HG02623 (cell line): ENCODE results near the gene SMPD3.
"Not testable (repeated sequence)": the region's sequence is repeated elsewhere in the genome, so short reads cannot be mapped to it uniquely, and the experiment has no call there.

Source experiments
- ATAC-seq: cut with Tn5 transposase; IDR thresholded peaks from one replicate; pipeline ENCODE4 v1.9.1; 2021; ENCODE audit warnings: moderate library complexity; ENCODE audit not compliant: unreplicated experiment

Gene SMPD3

GRCh38 chr16:68448360-68448970 lies at the start of gene SMPD3:
SMPD3 (minus strand) TSS chr16:68448508; CDS start chr16:68372181, 76,327 bp downstream.
- peak; percentile 89 for ATAC-seq

GRCh38 chr16:68496689-68497088 lies 48.4 kb upstream of the SMPD3 start:
- ATAC-seq, result no peak

GRCh38 chr16:68494261-68494660 lies 46.0 kb upstream of the SMPD3 start:
- not testable (repeated sequence) for ATAC-seq

GRCh38 chr16:68493412-68494070 lies 45.2 kb upstream of the SMPD3 start:
- no peak for ATAC-seq

DNA sequence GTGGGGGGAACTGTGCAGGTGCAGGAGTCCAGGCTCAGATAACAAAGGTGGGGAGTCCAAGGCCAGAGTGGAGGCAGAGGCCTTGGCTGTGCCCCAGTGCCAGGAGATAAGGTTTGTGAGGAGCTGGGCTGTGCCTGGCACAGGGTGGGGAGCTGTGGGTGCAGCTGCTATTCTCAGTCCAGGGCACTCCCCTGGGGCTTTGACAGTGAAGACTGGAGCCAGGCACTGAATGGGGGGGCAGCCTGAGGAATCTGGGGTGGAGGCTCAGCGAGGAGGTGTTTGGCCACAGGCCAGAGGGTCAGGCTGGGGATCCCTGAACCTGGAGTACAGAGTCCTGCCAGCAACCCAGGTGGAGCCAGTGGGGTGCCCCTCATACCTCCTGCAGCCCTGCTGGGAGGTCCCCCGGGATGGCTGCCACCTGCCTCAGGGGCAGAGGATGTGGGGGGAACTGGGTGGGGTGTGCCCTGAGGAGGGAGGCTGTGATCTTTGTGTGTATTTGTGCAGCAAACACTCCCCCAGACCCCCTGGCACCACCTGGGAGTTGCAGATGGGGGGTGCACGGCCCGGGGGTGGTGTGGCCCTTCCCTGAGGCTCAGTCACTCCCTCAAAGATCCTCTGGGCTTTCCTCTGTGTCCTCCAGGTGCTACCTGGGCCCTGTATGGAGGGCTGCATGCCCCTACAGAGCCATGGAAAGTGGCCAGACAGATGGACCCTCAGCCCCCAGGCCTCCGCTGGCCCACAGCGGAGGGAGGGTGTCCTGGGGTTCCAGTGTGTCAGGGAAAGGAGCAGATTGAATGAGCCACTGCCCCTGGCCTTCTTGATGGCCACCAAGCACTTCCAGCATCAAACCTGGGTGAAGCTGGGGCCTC lies 44.5 kb upstream of the SMPD3 start:
- no peak for ATAC-seq

GRCh38 chr16:68492151-68492542 lies 43.8 kb upstream of the SMPD3 start:
- no peak for ATAC-seq

GRCh38 chr16:68491576-68491950 lies 43.3 kb upstream of the SMPD3 start:
- ATAC-seq, result no peak

- ATAC-seq, result no peak
These were observed 42.7 kb upstream of the SMPD3 start for GRCh38 chr16:68490829-68491575.

DNA sequence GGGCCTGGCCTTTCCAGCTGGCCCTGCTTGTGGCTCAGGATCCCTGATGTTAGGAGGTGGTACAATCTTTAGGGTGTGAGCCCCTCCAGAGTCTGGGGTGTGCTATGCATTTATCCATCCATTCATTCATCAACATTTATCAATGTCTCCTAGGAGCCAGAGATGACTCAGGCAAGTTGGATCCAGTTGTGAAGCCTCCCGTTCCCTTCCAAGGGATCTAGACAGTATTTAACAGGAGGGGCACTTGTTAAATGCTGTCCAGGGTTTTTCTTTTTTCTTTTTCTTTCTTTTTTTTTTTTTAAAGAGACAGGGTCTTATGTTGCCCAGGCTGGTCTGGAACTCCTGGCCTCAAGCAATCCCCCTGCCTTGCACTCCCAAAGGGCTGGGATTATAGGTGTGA lies 42.0 kb upstream of the SMPD3 start:
- ATAC-seq, result no peak

DNA sequence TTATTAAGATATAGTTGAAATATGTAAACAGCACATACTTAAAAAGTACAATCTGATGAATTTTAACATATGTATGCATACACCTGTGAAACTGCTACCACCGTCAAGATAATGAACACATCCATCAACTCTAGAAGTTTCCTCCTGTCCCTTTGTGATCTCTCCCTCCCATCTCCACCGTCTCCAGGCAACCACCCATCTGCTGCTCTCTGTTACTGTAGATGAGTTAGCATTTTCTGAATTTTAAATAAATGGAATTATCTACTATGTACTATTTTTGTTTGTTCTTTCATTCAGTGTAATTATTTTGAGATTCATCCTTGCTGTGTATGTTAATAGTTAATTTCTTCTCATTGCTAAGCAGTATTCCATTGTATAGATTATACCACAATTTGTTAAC lies 40.2 kb upstream of the SMPD3 start:
- ATAC-seq, result no peak

DNA sequence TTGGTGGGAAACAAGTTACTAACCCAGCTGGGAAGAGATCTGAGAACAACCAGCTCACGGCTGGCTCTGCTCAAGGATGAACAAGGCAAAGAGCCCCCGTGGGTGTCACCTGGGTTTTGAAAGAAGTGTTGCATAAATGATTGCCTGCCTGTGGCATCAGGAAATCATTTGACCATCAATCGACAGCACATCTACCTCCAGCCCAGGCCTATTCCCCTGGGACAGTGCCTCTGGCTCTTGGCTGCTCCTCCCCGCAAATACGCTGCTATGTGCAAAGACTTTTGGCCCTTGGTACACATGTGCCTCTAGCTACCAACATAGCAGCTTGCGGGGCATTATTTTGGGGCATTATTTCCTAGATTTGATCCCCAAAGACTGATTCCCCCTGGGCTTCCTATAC lies 39.4 kb upstream of the SMPD3 start:
- ATAC-seq, result no peak

DNA sequence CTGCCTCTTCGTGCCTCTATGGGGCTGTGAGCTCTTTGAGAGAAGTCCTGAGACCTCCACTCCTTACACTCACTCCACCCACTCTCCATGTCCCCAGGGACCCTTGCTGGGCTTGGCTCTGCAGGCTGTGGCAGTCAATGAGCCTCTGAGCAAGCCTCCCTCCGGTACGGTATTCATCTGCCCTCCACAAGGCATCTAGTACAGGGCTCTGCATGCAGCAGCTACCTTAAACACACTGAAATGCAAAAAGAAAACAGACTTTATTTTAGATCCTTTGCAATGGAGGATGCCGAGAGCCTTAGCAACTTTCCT lies 38.9 kb upstream of the SMPD3 start:
- ATAC-seq, result no peak

GRCh38 chr16:68486502-68487202 lies 38.3 kb upstream of the SMPD3 start:
- no peak for ATAC-seq

- no peak for ATAC-seq
These were observed 33.3 kb upstream of the SMPD3 start for GRCh38 chr16:68481636-68482035.

- ATAC-seq, result no peak
These were observed 32.0 kb upstream of the SMPD3 start for GRCh38 chr16:68480084-68480995.

DNA sequence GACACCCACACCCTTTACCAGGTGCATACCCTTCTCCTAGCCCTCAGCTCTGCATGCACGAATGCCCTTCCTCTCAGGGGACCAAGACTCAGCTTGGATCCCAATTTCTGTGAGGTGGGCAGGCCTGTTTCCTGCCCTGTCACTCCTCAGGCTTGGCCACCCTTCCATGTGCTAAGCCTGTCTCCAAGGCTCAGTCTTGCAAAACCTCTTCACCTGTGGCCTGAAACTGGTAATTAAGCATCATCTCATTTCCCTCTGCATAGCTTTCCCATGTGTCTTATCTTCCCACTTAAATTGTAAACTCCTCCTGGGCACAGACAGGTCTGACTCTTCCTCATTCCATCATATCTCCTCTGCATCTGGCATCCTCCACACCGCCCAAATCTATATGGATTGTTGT lies 31.0 kb upstream of the SMPD3 start:
- ATAC-seq, result no peak

DNA sequence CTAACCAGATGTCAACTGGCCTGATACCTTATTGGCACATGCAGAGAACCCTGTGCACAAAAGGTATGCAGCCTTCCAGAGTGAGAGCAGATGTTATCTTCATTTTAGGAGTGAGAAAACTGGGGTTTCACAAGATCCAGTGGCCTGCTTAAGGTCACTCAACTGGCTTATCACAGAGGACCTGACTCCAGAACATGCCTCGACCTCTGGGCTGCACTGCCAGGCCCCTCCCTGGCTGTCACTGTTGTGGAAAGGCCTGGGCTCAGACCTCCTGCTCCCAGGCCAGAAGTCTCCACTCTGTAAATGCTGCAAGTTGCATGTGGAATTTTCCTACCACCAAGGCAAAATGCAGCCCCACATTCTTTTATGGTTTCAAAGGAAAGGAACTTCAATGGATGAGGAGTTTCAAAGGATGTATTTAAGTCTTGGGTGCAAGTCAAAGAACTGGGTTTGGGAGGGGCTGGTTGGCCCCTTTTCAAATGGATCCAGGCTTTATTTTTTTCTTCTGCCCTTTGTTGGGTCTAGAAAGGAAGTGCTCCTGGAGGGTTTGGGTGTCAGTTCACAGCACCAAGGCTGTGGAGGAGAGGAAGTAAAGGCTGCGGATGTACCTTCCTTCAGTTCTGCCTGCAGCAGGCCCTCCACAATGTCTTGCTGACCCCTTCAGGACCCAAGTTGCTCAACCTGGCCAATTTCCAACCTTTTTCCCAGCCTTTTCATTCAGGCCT lies 30.4 kb upstream of the SMPD3 start:
- ATAC-seq, result no peak

DNA sequence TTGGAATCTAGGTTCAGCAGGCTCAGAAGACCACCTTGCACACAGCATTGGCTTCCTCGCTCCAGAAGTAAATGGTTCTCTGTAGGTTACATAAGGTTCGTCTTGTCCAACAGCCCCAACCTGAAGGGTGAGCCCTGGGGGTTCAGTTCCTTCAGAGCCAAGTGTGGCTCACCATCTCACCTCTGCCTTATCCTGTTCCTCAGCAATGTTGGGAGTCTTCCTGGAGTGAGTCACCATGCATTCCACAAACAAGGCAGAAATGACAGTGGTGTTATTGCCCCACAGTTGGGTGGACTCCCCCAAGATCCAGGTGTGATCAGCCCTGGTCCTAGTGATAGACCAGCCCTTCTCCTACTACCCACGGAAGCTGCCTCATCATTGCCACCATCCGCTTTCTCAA lies 26.8 kb upstream of the SMPD3 start:
- ATAC-seq, result no peak
